A673 (cell line): ENCODE measurements around the gene GLIS2. TPM values are rescaled to one million over a fixed set of nuclear protein-coding genes. Genes with fewer than 3 reads are reported as not detected.
A peak's percentile ranks its signal among the peaks of the same experiment; 100 is the strongest.

ENCODE experiments used
- BruUV-seq: library from RNA; stranded (reverse); fragments of 400-500 nt; replicated peaks from 2 replicates; lab custom pipeline; 2021; lab: Mats Ljungman, UMichigan
- CTCF ChIA-PET: fragments of 300-600 bp; sonication (Branson Sonifier 250); formaldehyde crosslinking; loops from one replicate; lab custom pipeline; 2022; ENCODE audit warnings: antibody characterized with exemption; lab: Charles Lee
- POLR2A ChIA-PET: fragments of 300-600 bp; sonication (Branson Sonifier 250); formaldehyde crosslinking; loops from one replicate; lab custom pipeline; 2022; ENCODE audit warnings: antibody characterized with exemption; ENCODE audit not compliant: low non-redundant PET; lab: Charles Lee
- DNase-seq: peaks from one replicate; pipeline ENCODE4 v3.0.0-alpha.2; 2015; ENCODE audit warnings: low spot score
- H3K27ac ChIP-seq: fragments of 200-600 bp; sonication (generic); 2 replicates; pipeline ENCODE4 v1.5.1; 2016; ENCODE audit warnings: mixed run types, low read depth, mild to moderate bottlenecking, mixed read lengths, antibody characterized with exemption, low read length; ENCODE audit not compliant: poor library complexity, severe bottlenecking
- H3K27me3 ChIP-seq: fragments of 200-600 bp; sonication (generic); replicated peaks from 2 replicates; pipeline ENCODE4 v1.6.1; 2017; ENCODE audit warnings: mixed run types, low read depth, mild to moderate bottlenecking, mixed read lengths, antibody characterized with exemption, low read length; ENCODE audit not compliant: insufficient read depth, poor library complexity
- H3K36me3 ChIP-seq: fragments of 200-600 bp; sonication (generic); 2 replicates; pipeline ENCODE4 v1.6.1; 2016; ENCODE audit warnings: mixed run types, mild to moderate bottlenecking, mixed read lengths, antibody characterized with exemption, low read length; ENCODE audit not compliant: insufficient read depth, poor library complexity, severe bottlenecking
- H3K4me1 ChIP-seq: fragments of 200-600 bp; sonication (generic); 2 replicates; pipeline ENCODE4 v1.6.1; 2017; ENCODE audit warnings: mixed run types, mild to moderate bottlenecking, mixed read lengths, antibody characterized with exemption, low read length; ENCODE audit not compliant: insufficient read depth, poor library complexity, severe bottlenecking
- H3K4me3 ChIP-seq: fragments of 200-600 bp; sonication (generic); 2 replicates; pipeline ENCODE4 v1.5.1; 2016; ENCODE audit warnings: low read depth, mixed run types, mild to moderate bottlenecking, mixed read lengths, low read length; ENCODE audit not compliant: poor library complexity, severe bottlenecking
- H3K9me3 ChIP-seq: fragments of 200-600 bp; sonication (generic); 2 replicates; pipeline ENCODE4 v1.6.1; 2016; ENCODE audit warnings: mixed run types, low read depth, mild to moderate bottlenecking, mixed read lengths, antibody characterized with exemption, low read length; ENCODE audit not compliant: poor library complexity, severe bottlenecking
- EZH2 ChIP-seq: fragments of 200-600 bp; sonication (generic); IDR thresholded peaks from 2 replicates; pipeline ENCODE4 v1.6.1; 2017; ENCODE audit warnings: borderline replicate concordance, low read depth, mild to moderate bottlenecking, mixed read lengths, antibody characterized with exemption, low read length; ENCODE audit not compliant: poor library complexity, severe bottlenecking
- intact Hi-C: fragments of 100-400 bp; cut with micrococcal nuclease; formaldehyde crosslinking; loops from one replicate; pipeline ENCODE4 v1.10.0; 2022; ENCODE audit not compliant: unreplicated experiment
- total RNA-seq: library from RNA; stranded (reverse); gene quantifications from 2 replicates; pipeline ENCODE4 v1.2.3, GENCODE V29; 2021
- TF ChIP-seq, protein P1 (sequence below): fragments of 300-800, 200-600 bp; sonication (generic); conservative IDR thresholded peaks from 2 replicates; pipeline ENCODE4 v1.5.1; 2017; ENCODE audit warnings: low read depth, mild to moderate bottlenecking, antibody characterized with exemption, low read length, moderate library complexity, mixed read lengths

The GLIS2 gene
- total RNA-seq, 1 experiment from 2014 or later = 10.6 TPM

DNA sequence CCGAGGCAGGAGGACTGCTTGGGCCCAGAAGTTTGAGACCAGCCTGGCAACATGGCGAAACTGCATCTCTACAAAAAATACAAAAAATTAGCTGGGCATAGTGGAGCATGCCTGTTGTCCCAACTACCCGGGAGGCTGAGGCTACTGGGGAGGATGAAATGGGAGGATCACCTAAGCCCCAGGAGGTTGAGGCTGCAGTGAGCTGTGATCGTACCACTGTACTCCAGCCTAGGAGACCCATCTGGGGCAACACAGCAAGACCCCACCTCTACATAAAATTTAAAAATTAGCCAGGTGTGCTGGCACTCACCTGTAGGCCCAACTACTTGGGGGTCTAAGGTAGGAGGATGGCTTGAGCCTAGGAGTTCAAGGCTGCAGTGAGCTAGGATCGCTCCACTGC is 33.5 kb downstream of the GLIS2 start:
- peaks cover 6% of the 10 kb centered on the region for H3K36me3 ChIP-seq
- ChIA-PET CTCF (no interaction called here), POLR2A (no interaction called here)
- no peaks in the 10 kb centered on the region for H3K27me3 ChIP-seq
- H3K27ac ChIP-seq = no peak overlapping the region
- TF ChIP-seq, protein P1, sequence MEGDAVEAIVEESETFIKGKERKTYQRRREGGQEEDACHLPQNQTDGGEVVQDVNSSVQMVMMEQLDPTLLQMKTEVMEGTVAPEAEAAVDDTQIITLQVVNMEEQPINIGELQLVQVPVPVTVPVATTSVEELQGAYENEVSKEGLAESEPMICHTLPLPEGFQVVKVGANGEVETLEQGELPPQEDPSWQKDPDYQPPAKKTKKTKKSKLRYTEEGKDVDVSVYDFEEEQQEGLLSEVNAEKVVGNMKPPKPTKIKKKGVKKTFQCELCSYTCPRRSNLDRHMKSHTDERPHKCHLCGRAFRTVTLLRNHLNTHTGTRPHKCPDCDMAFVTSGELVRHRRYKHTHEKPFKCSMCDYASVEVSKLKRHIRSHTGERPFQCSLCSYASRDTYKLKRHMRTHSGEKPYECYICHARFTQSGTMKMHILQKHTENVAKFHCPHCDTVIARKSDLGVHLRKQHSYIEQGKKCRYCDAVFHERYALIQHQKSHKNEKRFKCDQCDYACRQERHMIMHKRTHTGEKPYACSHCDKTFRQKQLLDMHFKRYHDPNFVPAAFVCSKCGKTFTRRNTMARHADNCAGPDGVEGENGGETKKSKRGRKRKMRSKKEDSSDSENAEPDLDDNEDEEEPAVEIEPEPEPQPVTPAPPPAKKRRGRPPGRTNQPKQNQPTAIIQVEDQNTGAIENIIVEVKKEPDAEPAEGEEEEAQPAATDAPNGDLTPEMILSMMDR = no peak
- TF ChIP-seq EZH2 = no peak
- intact Hi-C loops = no loop called here
- no peak overlapping the region for H3K4me3 ChIP-seq
- no peak for DNase-seq
- BruUV-seq = no TSS peak
- H3K4me1 ChIP-seq = peaks cover 4% of the 10 kb centered on the region
- H3K9me3 ChIP-seq = no peaks in the 10 kb centered on the region

DNA sequence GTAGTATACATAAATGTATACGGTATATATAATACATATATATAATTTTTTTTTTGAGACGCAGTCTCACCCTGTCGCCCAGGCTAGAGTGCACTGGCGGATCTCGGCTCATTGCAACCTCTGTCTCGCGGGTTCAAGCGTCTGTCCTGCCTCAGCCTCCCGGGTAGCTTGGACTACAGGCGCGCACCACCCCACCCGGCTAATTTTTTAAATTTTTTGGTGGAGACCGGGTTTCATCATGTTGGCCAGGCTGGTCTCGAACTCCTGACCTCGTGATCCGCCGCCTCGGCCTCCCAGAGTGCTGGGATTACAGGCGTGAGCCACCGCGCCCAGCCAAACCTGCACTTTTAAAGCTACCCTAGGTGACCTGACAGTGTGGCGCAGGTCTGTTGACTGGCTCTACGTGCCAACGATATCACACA is 34.5 kb downstream of the GLIS2 start:
- Histone ChIP-seq H3K4me3 (peak overlapping the region; percentile 88), H3K27me3 (no peaks in the 10 kb centered on the region), H3K4me1 (peaks cover 4% of the 10 kb centered on the region), H3K27ac (peak overlapping the region; percentile 90), H3K36me3 (peaks cover 6% of the 10 kb centered on the region), H3K9me3 (no peaks in the 10 kb centered on the region)
- DNase-seq = no peak
- ChIA-PET CTCF (interaction anchor here (1.0 to 2.1 kb wide), 3 partner anchors 10 to 97 kb away, joined by 3 to 15 read pairs (median 7); no protein-coding TSS in a partner anchor), POLR2A (interaction anchor here (0.6 kb wide), 1 partner anchor 130 kb away, joined by 5 read pairs; no protein-coding TSS in a partner anchor)
- intact Hi-C loops = no loop called here
- no TSS peak for BruUV-seq
- TF ChIP-seq, protein P1 = no peak
- TF ChIP-seq EZH2 = no peak

DNA sequence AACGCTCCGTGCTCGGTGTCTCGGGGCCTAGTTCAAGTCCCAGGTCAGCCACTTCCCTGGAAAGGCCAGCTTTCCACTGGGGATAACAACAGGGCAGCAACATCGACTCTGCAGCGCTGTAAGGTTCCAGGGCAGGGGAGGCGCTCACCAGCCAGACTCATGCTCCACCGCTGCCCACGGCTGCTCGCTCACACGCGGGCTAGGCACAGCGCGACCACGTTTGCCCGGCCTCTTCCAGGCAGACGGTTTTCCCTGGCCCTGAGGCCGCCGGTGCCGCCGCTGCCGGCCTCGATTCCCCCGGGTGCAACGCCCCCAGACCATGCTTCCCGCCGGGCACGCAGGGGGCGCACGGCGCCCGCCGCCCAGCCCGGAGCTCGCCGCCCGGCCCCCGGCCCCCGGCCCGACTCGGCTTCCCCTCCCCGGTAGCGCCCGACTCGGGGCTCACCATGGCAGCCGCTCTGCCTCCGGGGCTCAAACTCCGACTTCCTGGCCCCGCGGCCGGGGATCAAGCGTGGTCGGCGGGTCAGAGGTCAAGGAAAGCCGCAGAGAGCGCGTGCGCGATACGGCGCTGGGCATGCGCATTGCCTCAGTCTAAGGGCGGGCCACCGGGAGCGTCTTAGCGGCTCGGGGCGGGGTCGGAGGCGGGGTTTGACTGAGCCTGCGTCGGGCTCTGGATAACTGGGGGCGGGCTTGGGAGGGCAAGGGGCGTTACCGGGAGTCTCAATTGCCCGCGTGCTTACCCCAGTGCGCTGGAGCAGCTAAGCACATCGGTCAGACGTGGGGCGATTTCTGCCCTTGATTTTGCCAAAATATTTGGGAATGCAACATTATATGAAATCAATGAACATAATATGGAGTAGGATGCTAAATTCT is 35.2 kb downstream of the GLIS2 start, which contains the start of gene PAM16:
Gene PAM16 (minus strand): TSS at position 535 of the 873 bp plus-strand sequence. CDS start 87 bp downstream, at position 448.
- peaks cover 4% of the 10 kb centered on the region for H3K4me1 ChIP-seq
- no peaks in the 10 kb centered on the region for H3K27me3 ChIP-seq
- H3K27ac ChIP-seq = peak within 1 kb of the TSS; percentile 90
- intact Hi-C loops = no loop called here
- TF ChIP-seq, protein P1 = peak; percentile 20; the same call in 1 of the 2 replicates
- no peak for TF ChIP-seq EZH2
- CTCF ChIA-PET = interaction anchor here (0.6 to 2.1 kb wide), 4 partner anchors 11 to 97 kb away, joined by 3 to 15 read pairs (median 6); no protein-coding TSS in a partner anchor
- no TSS peak for BruUV-seq
- H3K9me3 ChIP-seq = no peaks in the 10 kb centered on the region
- H3K36me3 ChIP-seq = peaks cover 6% of the 10 kb centered on the region
- DNase-seq = peak; percentile 97
- peak within 1 kb of the TSS; percentile 88 for H3K4me3 ChIP-seq
- POLR2A ChIA-PET = interaction anchor here (0.6 kb wide), 1 partner anchor 130 kb away, joined by 5 read pairs; no protein-coding TSS in a partner anchor
